CD4-positive, CD25-positive, alpha-beta regulatory T cell (primary cell): ENCODE data around the gene SDR42E2. TPM values are rescaled to one million over a fixed set of nuclear protein-coding genes. Genes with fewer than 3 reads are reported as not detected.
A peak's percentile ranks its signal among the peaks of the same experiment; 100 is the strongest.
"Not testable (repeated sequence)": the region's sequence is repeated elsewhere in the genome, so short reads cannot be mapped to it uniquely, and the experiment has no call there.

Source experiments
- ATAC-seq, 2 donors: fragments of 150-1000 bp; cut with Tn5 transposase; one replicate each; pipeline ENCODE4 v1.10.0; 2021; ENCODE audit warnings: low read depth in 2 of 2, moderate number of reproducible peaks in 2 of 2, moderate library complexity in 1 of 2
- DNase-seq, 3 donors: peaks; one replicate each; pipeline versions ENCODE4 v3.0.0 to v3.0.0-alpha.2; 2012 to 2022; ENCODE audit warnings: mixed read lengths in 1 of 3
- H3K27ac ChIP-seq: one replicate; pipeline ENCODE4 v1.7.0; 2013; ENCODE audit warnings: mild to moderate bottlenecking, low read length; ENCODE audit not compliant: insufficient read depth, poor library complexity, severe bottlenecking
- H3K27me3 ChIP-seq: one replicate; pipeline ENCODE4 v1.7.0; 2013; ENCODE audit warnings: low read length; ENCODE audit not compliant: control insufficient read depth, insufficient read depth
- H3K36me3 ChIP-seq: one replicate; pipeline ENCODE4 v1.7.0; 2013; ENCODE audit warnings: mild to moderate bottlenecking, low read length, moderate library complexity; ENCODE audit not compliant: control insufficient read depth, insufficient read depth
- H3K4me1 ChIP-seq: 2 replicates; pipeline ENCODE4 v1.7.0; 2013; ENCODE audit warnings: mild to moderate bottlenecking, low read length; ENCODE audit not compliant: insufficient read depth, control insufficient read depth, poor library complexity, severe bottlenecking
- H3K4me3 ChIP-seq: one replicate; pipeline ENCODE4 v1.7.0; 2013; ENCODE audit warnings: low read depth, mild to moderate bottlenecking, low read length, moderate library complexity
- H3K9me3 ChIP-seq, 2 experiments: 1 replicate in 1 of 2; 2 replicates in 1 of 2; pipeline ENCODE4 v1.7.0; 2013; ENCODE audit warnings: low read length in 2 of 2, mild to moderate bottlenecking in 1 of 2, moderate library complexity in 1 of 2; ENCODE audit not compliant: control insufficient read depth in 2 of 2
- H3K27ac Mint-ChIP-seq, 3 donors: one replicate each; pipeline ENCODE4 v1.8.0; 2020 to 2022; ENCODE audit warnings: mild to moderate bottlenecking in 3 of 3, mixed read lengths in 3 of 3, moderate library complexity in 2 of 3
- H3K27me3 Mint-ChIP-seq: one replicate; pipeline ENCODE4 v1.8.0; 2022; ENCODE audit warnings: mild to moderate bottlenecking, mixed read lengths
- H3K36me3 Mint-ChIP-seq: one replicate; pipeline ENCODE4 v1.8.0; 2020; ENCODE audit warnings: mixed read lengths
- H3K4me1 Mint-ChIP-seq, 4 donors: one replicate each; pipeline ENCODE4 v1.8.0; 2020 to 2022; ENCODE audit warnings: mixed read lengths in 4 of 4, mild to moderate bottlenecking in 1 of 4
- H3K4me3 Mint-ChIP-seq, 4 donors: one replicate each; pipeline ENCODE4 v1.8.0; 2020 to 2022; ENCODE audit warnings: mild to moderate bottlenecking in 4 of 4, mixed read lengths in 4 of 4, moderate library complexity in 3 of 4
- H3K9me3 Mint-ChIP-seq, 7 donors: one replicate each; pipeline ENCODE4 v1.8.0; 2020 to 2022; ENCODE audit warnings: mixed read lengths in 7 of 7, mild to moderate bottlenecking in 3 of 7, moderate library complexity in 2 of 7
- polyA plus RNA-seq, 4 donors: library from polyadenylated mRNA; unstranded; fragments of 300-500 nt; fragmentation: Illumina TruSeq; gene quantifications; one replicate each; pipeline ENCODE4 v1.2.3, GENCODE V29; 2021
- total RNA-seq: library from RNA; stranded (reverse); gene quantifications from one replicate; pipeline ENCODE4 v1.2.3, GENCODE V29; 2022

Gene SDR42E2
- total and polyA plus RNA-seq, 5 donors from 2014 or later, result 0.60 to 3.5 (median 0.76) TPM

- DNase-seq (no peak), ATAC-seq (no peak)
- H3K36me3 Mint-ChIP-seq, result no peaks in the 10 kb centered on the region
- H3K9me3 Mint-ChIP-seq, result peaks cover 0 to 3% (median 0%) of the 10 kb centered on the region in 7 donors
- H3K27me3 Mint-ChIP-seq, result peaks cover 11% of the 10 kb centered on the region
- Histone ChIP-seq H3K4me3 (no peak overlapping the region), H3K27me3 (peaks cover 3% of the 10 kb centered on the region), H3K9me3 (no peaks in the 10 kb centered on the region), H3K27ac (no peak overlapping the region), H3K4me1 (no peaks in the 10 kb centered on the region), H3K36me3 (no peaks in the 10 kb centered on the region)
- H3K4me1 Mint-ChIP-seq, result no peaks in the 10 kb centered on the region
- peak overlapping the region in 1 of 3 donors; percentile 27 for H3K27ac Mint-ChIP-seq
- H3K4me3 Mint-ChIP-seq, result no peak overlapping the region
Measured at GRCh38 chr16:22124583-22125284, 37.6 kb upstream of the SDR42E2 start.

GRCh38 chr16:22126037-22126558, 36.2 kb upstream of the SDR42E2 start:
- Mint-ChIP-seq H3K27ac (no peak overlapping the region), H3K9me3 (peaks cover 0 to 3% (median 0%) of the 10 kb centered on the region in 7 donors), H3K4me1 (no peaks in the 10 kb centered on the region), H3K36me3 (no peaks in the 10 kb centered on the region), H3K4me3 (no peak overlapping the region), H3K27me3 (peaks cover 7% of the 10 kb centered on the region)
- no peak for DNase-seq
- Histone ChIP-seq H3K27me3 (peaks cover 3% of the 10 kb centered on the region), H3K36me3 (no peaks in the 10 kb centered on the region), H3K27ac (no peak overlapping the region), H3K4me3 (no peak overlapping the region), H3K9me3 (no peaks in the 10 kb centered on the region), H3K4me1 (no peaks in the 10 kb centered on the region)
- no peak for ATAC-seq

GRCh38 chr16:22128537-22128936, 33.8 kb upstream of the SDR42E2 start:
- not testable (repeated sequence) for H3K36me3 Mint-ChIP-seq, H3K36me3 ChIP-seq, H3K4me1 Mint-ChIP-seq, DNase-seq, H3K27me3 Mint-ChIP-seq, ATAC-seq, H3K4me3 Mint-ChIP-seq, H3K9me3 ChIP-seq, H3K27me3 ChIP-seq, H3K4me1 ChIP-seq, H3K27ac Mint-ChIP-seq, H3K9me3 Mint-ChIP-seq, H3K4me3 ChIP-seq, H3K27ac ChIP-seq

GRCh38 chr16:22130528-22130927, 31.8 kb upstream of the SDR42E2 start:
- no peak overlapping the region for H3K27ac ChIP-seq
- no peaks in the 10 kb centered on the region for H3K36me3 ChIP-seq
- no peaks in the 10 kb centered on the region for H3K4me1 ChIP-seq
- H3K4me3 ChIP-seq, result no peak overlapping the region
- no peak for DNase-seq
- Mint-ChIP-seq H3K4me1 (no peaks in the 10 kb centered on the region), H3K4me3 (no peak overlapping the region), H3K9me3 (peaks cover 0 to 3% (median 0%) of the 10 kb centered on the region in 7 donors), H3K36me3 (no peaks in the 10 kb centered on the region), H3K27ac (no peak overlapping the region), H3K27me3 (peaks cover 9% of the 10 kb centered on the region)
- peaks cover 3% of the 10 kb centered on the region for H3K27me3 ChIP-seq
- ATAC-seq, result no peak
- H3K9me3 ChIP-seq, result no peaks in the 10 kb centered on the region

GRCh38 chr16:22132801-22133200, 29.5 kb upstream of the SDR42E2 start:
- Histone ChIP-seq H3K36me3 (no peaks in the 10 kb centered on the region), H3K4me1 (no peaks in the 10 kb centered on the region), H3K27ac (no peak overlapping the region), H3K4me3 (no peak overlapping the region), H3K9me3 (no peaks in the 10 kb centered on the region), H3K27me3 (peaks cover 2% of the 10 kb centered on the region)
- no peak overlapping the region for H3K27ac Mint-ChIP-seq
- no peaks in the 10 kb centered on the region for H3K36me3 Mint-ChIP-seq
- ATAC-seq, result no peak
- peaks cover 27% of the 10 kb centered on the region for H3K27me3 Mint-ChIP-seq
- DNase-seq, result no peak
- H3K9me3 Mint-ChIP-seq, result peaks cover 0 to 3% (median 0%) of the 10 kb centered on the region in 7 donors
- no peak overlapping the region for H3K4me3 Mint-ChIP-seq
- H3K4me1 Mint-ChIP-seq, result no peaks in the 10 kb centered on the region

- no peak overlapping the region for H3K27ac Mint-ChIP-seq
- no peak for ATAC-seq
- no peaks in the 10 kb centered on the region for H3K9me3 ChIP-seq
Measured at GRCh38 chr16:22138482-22138881, 23.8 kb upstream of the SDR42E2 start.

GRCh38 chr16:22139008-22139407, 23.3 kb upstream of the SDR42E2 start:
- Mint-ChIP-seq H3K27ac (no peak overlapping the region), H3K4me3 (no peak overlapping the region), H3K36me3 (no peaks in the 10 kb centered on the region), H3K4me1 (no peaks in the 10 kb centered on the region), H3K9me3 (peaks cover 0 to 2% (median 0%) of the 10 kb centered on the region in 7 donors), H3K27me3 (peaks cover 26% of the 10 kb centered on the region)
- Histone ChIP-seq H3K4me3 (no peak overlapping the region), H3K27me3 (no peaks in the 10 kb centered on the region), H3K27ac (no peak overlapping the region), H3K36me3 (no peaks in the 10 kb centered on the region), H3K4me1 (no peaks in the 10 kb centered on the region), H3K9me3 (no peaks in the 10 kb centered on the region)
- DNase-seq (no peak), ATAC-seq (no peak)

More at GRCh38 chr16:22138482-22138881, 23.8 kb upstream of the SDR42E2 start:
- no peak overlapping the region for H3K4me3 ChIP-seq
- H3K4me1 ChIP-seq, result no peaks in the 10 kb centered on the region
- H3K9me3 Mint-ChIP-seq, result peaks cover 0 to 2% (median 0%) of the 10 kb centered on the region in 7 donors
- no peaks in the 10 kb centered on the region for H3K36me3 Mint-ChIP-seq
- no peaks in the 10 kb centered on the region for H3K36me3 ChIP-seq
- DNase-seq, result no peak
- H3K4me3 Mint-ChIP-seq, result no peak overlapping the region
- H3K27me3 ChIP-seq, result no peaks in the 10 kb centered on the region
- H3K4me1 Mint-ChIP-seq, result no peaks in the 10 kb centered on the region
- H3K27me3 Mint-ChIP-seq, result peaks cover 26% of the 10 kb centered on the region
- H3K27ac ChIP-seq, result no peak overlapping the region

GRCh38 chr16:22139732-22140131, 22.6 kb upstream of the SDR42E2 start:
- Mint-ChIP-seq H3K27me3 (peaks cover 30% of the 10 kb centered on the region), H3K27ac (no peak overlapping the region), H3K4me1 (no peaks in the 10 kb centered on the region), H3K36me3 (no peaks in the 10 kb centered on the region), H3K4me3 (peak overlapping the region in 1 of 4 donors; percentile 5), H3K9me3 (peaks cover 0 to 2% (median 0%) of the 10 kb centered on the region in 7 donors)
- DNase-seq, result no peak
- Histone ChIP-seq H3K4me1 (no peaks in the 10 kb centered on the region), H3K27me3 (no peaks in the 10 kb centered on the region), H3K27ac (no peak overlapping the region), H3K4me3 (no peak overlapping the region), H3K36me3 (no peaks in the 10 kb centered on the region), H3K9me3 (no peaks in the 10 kb centered on the region)
- ATAC-seq, result no peak
